PC-9 (cell line): ENCODE data around the gene EFCAB11.

Experiments
- CTCF ChIP-seq: fragments of 200-600 bp; sonication (generic); conservative IDR thresholded peaks from 2 replicates; pipeline ENCODE4 v1.6.1; 2017; ENCODE audit warnings: mixed run types, antibody characterized with exemption, mild to moderate bottlenecking, moderate library complexity
- EZH2 ChIP-seq: fragments of 200-600 bp; sonication (generic); IDR thresholded peaks from 2 replicates; pipeline ENCODE4 v1.8.0; 2017; ENCODE audit warnings: antibody characterized with exemption, low read depth

DNA sequence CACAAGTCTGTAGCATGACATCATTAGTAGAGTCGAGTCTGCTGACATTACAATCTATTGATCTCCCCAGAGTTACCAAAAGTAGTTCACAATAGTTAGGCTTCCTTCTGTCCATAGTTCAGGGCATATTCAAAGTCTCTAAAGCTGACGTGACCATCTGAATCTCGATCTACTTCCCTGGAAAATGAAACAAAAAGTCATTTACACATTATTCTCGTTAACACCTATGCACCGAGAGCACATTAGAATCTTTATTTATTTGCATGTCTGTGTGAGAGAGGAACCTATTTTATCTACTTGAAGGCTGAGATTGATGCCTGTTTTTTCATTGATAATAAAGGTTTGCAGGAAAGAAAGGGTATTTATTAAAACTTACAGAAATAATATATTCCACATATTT is 157.4 kb downstream of the EFCAB11 start:
- TF ChIP-seq CTCF = no peak
- no peak for TF ChIP-seq EZH2
